ENCODE data around the gene OSBPL3. TPM values are rescaled to one million over a fixed set of nuclear protein-coding genes. Genes with fewer than 3 reads are reported as not detected.
A peak's percentile ranks its signal among the peaks of the same experiment; 100 is the strongest.

Gene OSBPL3
- polyA plus RNA-seq, 1 donor (not counting 4 experiments of a cell fraction or from before 2014, with no cell fraction given) = 34.0 TPM

- Histone ChIP-seq H3K4me3 (ENCODE audit: control insufficient read depth in 2 of 3, extremely low read depth in 1 of 3, insufficient read depth in 2 of 3, low read depth in 1 of 3, low read length in 3 of 3) (peak overlapping the region in 1 of 3 experiments; percentile 37), H3K9ac (ENCODE audit: control insufficient read depth, extremely low read depth, insufficient read depth, low read length) (peak overlapping the region; percentile 86), H3K27ac (ENCODE audit: control insufficient read depth, insufficient read depth, low read length) (peak overlapping the region; percentile 99), H3K27me3 (ENCODE audit: control insufficient read depth, extremely low read depth, insufficient read depth, low read length) (no peaks in the 10 kb centered on the region), H3K4me2 (ENCODE audit: control insufficient read depth, extremely low read depth, insufficient read depth, low read depth, low read length) (peak overlapping the region; percentile 81), H3K79me2 (ENCODE audit: control insufficient read depth, insufficient read depth, low read length) (no peaks in the 10 kb centered on the region), H3K9me3 (ENCODE audit: control insufficient read depth, low read depth, low read length) (no peaks in the 10 kb centered on the region), H4K20me1 (ENCODE audit: control insufficient read depth, extremely low read depth, insufficient read depth, low read length) (no peaks in the 10 kb centered on the region), H3K9me1 (ENCODE audit: control insufficient read depth, extremely low read depth, insufficient read depth, low read length) (no peaks in the 10 kb centered on the region), H3K4me1 (ENCODE audit: control insufficient read depth, extremely low read depth, insufficient read depth, low read length) (peaks cover 48% of the 10 kb centered on the region), H2AFZ (ENCODE audit: control insufficient read depth, low read length) (no peak overlapping the region), H3K36me3 (ENCODE audit: control insufficient read depth in 2 of 2, extremely low read depth in 1 of 2, insufficient read depth in 2 of 2, low read length in 2 of 2) (peaks cover 6 to 21% of the 10 kb centered on the region in 2 experiments)
- DNase-seq (ENCODE audit: low read depth, low spot score) (no peak), FAIRE-seq (no peak)
- TF ChIP-seq EZH2 (IDR thresholded peaks at IDR 0.05; ENCODE audit: low read length) (no peak), CTCF (optimal IDR thresholded peaks at IDR 0.05 in 1 of 3, IDR thresholded peaks at IDR 0.05 in 1 of 3, conservative IDR thresholded peaks at IDR 0.05 in 1 of 3; ENCODE audit: extremely low read depth in 1 of 3, insufficient read depth in 2 of 3, low read length in 3 of 3) (no peak)
- dilution Hi-C loops (cut with MboI; ENCODE audit: extremely low pct_ligation_motif_present, low sequenced_read_pairs) = no loop called here
These were observed 158.3 kb downstream of the OSBPL3 start for GRCh38 chr7:24821754-24822054.

GRCh38 chr7:24821045-24821753, 158.8 kb downstream of the OSBPL3 start:
- H3K36me3 ChIP-seq (ENCODE audit: control insufficient read depth in 2 of 2, extremely low read depth in 1 of 2, insufficient read depth in 2 of 2, low read length in 2 of 2) = peaks cover 6 to 21% of the 10 kb centered on the region in 2 experiments
- H3K4me1 ChIP-seq (ENCODE audit: control insufficient read depth, extremely low read depth, insufficient read depth, low read length) = peaks cover 42% of the 10 kb centered on the region
- no peak overlapping the region for H2AFZ ChIP-seq (ENCODE audit: control insufficient read depth, low read length)
- H3K27ac ChIP-seq (ENCODE audit: control insufficient read depth, insufficient read depth, low read length) = peak overlapping the region; percentile 99
- H4K20me1 ChIP-seq (ENCODE audit: control insufficient read depth, extremely low read depth, insufficient read depth, low read length) = no peaks in the 10 kb centered on the region
- dilution Hi-C loops (cut with MboI; ENCODE audit: extremely low pct_ligation_motif_present, low sequenced_read_pairs) = no loop called here
- H3K4me2 ChIP-seq (ENCODE audit: control insufficient read depth, extremely low read depth, insufficient read depth, low read depth, low read length) = peak overlapping the region; percentile 81
- peak overlapping the region in 2 of 3 experiments; percentile 37 to 44 for H3K4me3 ChIP-seq (ENCODE audit: control insufficient read depth in 2 of 3, extremely low read depth in 1 of 3, insufficient read depth in 2 of 3, low read depth in 1 of 3, low read length in 3 of 3)
- DNase-seq (ENCODE audit: low read depth, low spot score) = no peak
- H3K9me1 ChIP-seq (ENCODE audit: control insufficient read depth, extremely low read depth, insufficient read depth, low read length) = no peaks in the 10 kb centered on the region
- no peak for TF ChIP-seq EZH2 (IDR thresholded peaks at IDR 0.05; ENCODE audit: low read length)
- TF ChIP-seq CTCF (optimal IDR thresholded peaks at IDR 0.05 in 1 of 3, IDR thresholded peaks at IDR 0.05 in 1 of 3, conservative IDR thresholded peaks at IDR 0.05 in 1 of 3; ENCODE audit: extremely low read depth in 1 of 3, insufficient read depth in 2 of 3, low read length in 3 of 3) = peak in 2 of 3 experiments; percentile 33 to 45
- peak; percentile 98 for FAIRE-seq
- no peaks in the 10 kb centered on the region for H3K9me3 ChIP-seq (ENCODE audit: control insufficient read depth, low read depth, low read length)
- H3K27me3 ChIP-seq (ENCODE audit: control insufficient read depth, extremely low read depth, insufficient read depth, low read length) = no peaks in the 10 kb centered on the region
- H3K79me2 ChIP-seq (ENCODE audit: control insufficient read depth, insufficient read depth, low read length) = no peaks in the 10 kb centered on the region
- H3K9ac ChIP-seq (ENCODE audit: control insufficient read depth, extremely low read depth, insufficient read depth, low read length) = peak overlapping the region; percentile 86
